Inflammatory macrophage (primary cell): ENCODE data around the gene METTL1.
"Not testable (repeated sequence)": the region's sequence is repeated elsewhere in the genome, so short reads cannot be mapped to it uniquely, and the experiment has no call there.

Experiments
- DNase-seq, 2 donors: peaks; one replicate each; pipeline ENCODE4 v3.0.0-alpha.2; 2020 to 2022
- total RNA-seq, 18 experiments: gene quantifications; one replicate each; lab custom pipeline; 2026; ENCODE audit warnings: mixed read lengths in 6 of 18, inconsistent platforms in 2 of 18; lab: John Stamatoyannopoulos, UW

The METTL1 gene
- total RNA-seq = 13.2 to 33.7 (median 21.9) reads per million in 18 experiments

- peak; percentile 98 for DNase-seq
Measured at GRCh38 chr12:57771873-57772428, at the start of gene METTL1. Gene METTL1, minus strand, starts transcription at chr12:57772105. Its CDS starts 22 bp downstream, at chr12:57772083.

- not testable (repeated sequence) for DNase-seq
Measured at GRCh38 chr12:57821015-57821414, 49.1 kb upstream of the METTL1 start.

GRCh38 chr12:57820119-57820518 lies 48.2 kb upstream of the METTL1 start:
- not testable (repeated sequence) for DNase-seq

- not testable (repeated sequence) for DNase-seq
Measured at GRCh38 chr12:57817990-57818331, 46.1 kb upstream of the METTL1 start.

- no peak for DNase-seq
Measured at GRCh38 chr12:57817261-57817989, 45.5 kb upstream of the METTL1 start.

GRCh38 chr12:57816855-57817151 lies 44.9 kb upstream of the METTL1 start:
- DNase-seq = peak; percentile 94 to 96

GRCh38 chr12:57816001-57816854 lies 44.3 kb upstream of the METTL1 start:
- no peak for DNase-seq

GRCh38 chr12:57815177-57816000 lies 43.5 kb upstream of the METTL1 start:
- DNase-seq = no peak

GRCh38 chr12:57813971-57814772 lies 42.3 kb upstream of the METTL1 start:
- no peak for DNase-seq

- DNase-seq = no peak
Measured at GRCh38 chr12:57813111-57813970, 41.4 kb upstream of the METTL1 start.

- DNase-seq = no peak
Measured at GRCh38 chr12:57811028-57811755, 39.3 kb upstream of the METTL1 start.

- no peak for DNase-seq
Measured at GRCh38 chr12:57810450-57810849, 38.5 kb upstream of the METTL1 start.

GRCh38 chr12:57809425-57809824 lies 37.5 kb upstream of the METTL1 start:
- no peak for DNase-seq

GRCh38 chr12:57808351-57808750 lies 36.4 kb upstream of the METTL1 start:
- DNase-seq = no peak

GRCh38 chr12:57807285-57807684 lies 35.4 kb upstream of the METTL1 start:
- no peak for DNase-seq

GRCh38 chr12:57806677-57807076 lies 34.8 kb upstream of the METTL1 start:
- no peak for DNase-seq

GRCh38 chr12:57803319-57803893 lies 31.5 kb upstream of the METTL1 start:
- peak; percentile 37 to 45 for DNase-seq

- DNase-seq = no peak
Measured at GRCh38 chr12:57802607-57803006, 30.7 kb upstream of the METTL1 start.

GRCh38 chr12:57800965-57801364 lies 29.1 kb upstream of the METTL1 start:
- no peak for DNase-seq

GRCh38 chr12:57797933-57798332 lies 26.0 kb upstream of the METTL1 start:
- peak; percentile 57 to 70 for DNase-seq
